GF-D8 (cell line): Measurements from ENCODE around the gene ACTN3.
"Not testable (repeated sequence)": the region's sequence is repeated elsewhere in the genome, so short reads cannot be mapped to it uniquely, and the experiment has no call there.

Experiments used
- DNase-seq: peaks from one replicate; lab custom pipeline; 2025; lab: John Stamatoyannopoulos, UW

ACTN3 gene

DNA sequence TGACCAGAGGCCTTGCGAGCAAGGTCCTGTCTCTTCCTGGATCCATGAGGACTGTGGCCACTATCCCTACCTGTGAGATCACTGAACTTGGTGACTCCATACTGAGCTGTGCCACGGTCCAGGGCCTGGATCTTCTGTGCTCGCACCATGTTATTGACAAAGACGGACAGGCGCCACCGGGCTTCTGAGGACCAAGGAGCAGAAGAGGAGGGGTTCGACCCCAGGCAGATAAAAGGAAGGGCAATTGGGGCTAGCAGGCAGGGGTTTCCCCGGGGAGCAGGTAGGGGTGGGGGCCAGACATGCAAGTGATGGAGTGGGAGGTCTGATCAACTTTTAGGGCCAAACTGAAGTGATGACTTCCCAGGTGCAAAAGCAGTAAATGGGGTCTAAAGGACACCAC lies 19.5 kb downstream of the ACTN3 start:
- no peak for DNase-seq

DNA sequence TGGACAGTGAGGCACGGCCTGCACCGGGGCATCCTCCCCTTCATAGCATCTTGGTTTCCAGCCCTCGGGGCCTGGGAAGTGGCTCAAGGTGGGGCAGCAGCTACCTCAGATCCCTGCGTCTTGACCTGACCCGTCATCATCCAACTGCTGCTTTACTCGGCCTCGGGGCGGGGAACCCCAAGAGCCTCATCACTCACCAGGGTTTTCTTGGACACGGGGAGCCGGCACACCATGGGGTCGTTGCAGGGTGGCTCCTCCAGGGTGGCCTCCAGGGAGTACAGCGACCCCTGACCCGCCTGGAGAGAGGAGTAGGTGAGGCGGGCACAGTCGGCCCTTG lies 21.1 kb downstream of the ACTN3 start:
- no peak for DNase-seq

DNA sequence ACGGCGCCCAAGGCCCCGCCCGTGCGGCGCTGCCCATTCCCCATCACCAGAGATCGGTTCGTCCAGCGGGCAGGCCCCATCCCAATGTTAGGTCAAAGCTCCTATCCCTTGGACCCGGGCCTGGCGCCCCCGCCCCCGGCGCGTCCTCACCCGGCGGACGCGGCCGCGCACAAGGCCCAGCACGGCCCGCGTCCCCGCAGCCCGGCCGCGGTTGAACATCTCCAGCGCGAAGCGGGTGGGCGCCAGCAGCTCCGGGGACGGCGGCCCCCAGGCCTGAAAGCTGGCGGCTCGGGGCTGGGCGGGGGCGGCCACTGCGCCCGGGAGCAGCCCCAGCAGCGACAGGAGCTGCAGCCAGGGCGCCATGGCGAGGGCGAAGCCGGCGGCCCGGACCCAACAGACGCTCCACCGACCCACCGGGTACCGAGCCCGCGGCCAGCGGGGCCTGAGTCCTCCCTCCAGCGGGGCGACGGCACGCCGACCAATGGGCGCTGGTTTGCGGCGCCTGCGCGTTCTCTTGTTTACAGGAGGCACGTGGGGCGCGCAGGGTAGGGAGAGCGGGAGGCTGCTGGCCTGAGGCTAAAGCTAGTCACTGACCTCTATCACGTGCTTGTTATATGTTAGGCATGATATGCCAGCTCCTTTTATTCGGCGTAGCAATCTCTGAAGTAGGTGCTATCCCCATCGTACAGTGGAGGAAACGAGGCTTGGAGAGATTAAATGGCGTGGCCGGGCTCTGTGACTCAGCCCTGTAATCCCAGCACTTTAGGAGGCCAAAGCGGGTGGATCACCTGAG lies 21.6 kb downstream of the ACTN3 start, which contains the start of gene CTSF:
TSS of gene CTSF (minus strand) at position 483 of the 793 bp plus-strand sequence. CDS start at position 363, 120 bp downstream.
- peak; percentile 3 for DNase-seq

DNA sequence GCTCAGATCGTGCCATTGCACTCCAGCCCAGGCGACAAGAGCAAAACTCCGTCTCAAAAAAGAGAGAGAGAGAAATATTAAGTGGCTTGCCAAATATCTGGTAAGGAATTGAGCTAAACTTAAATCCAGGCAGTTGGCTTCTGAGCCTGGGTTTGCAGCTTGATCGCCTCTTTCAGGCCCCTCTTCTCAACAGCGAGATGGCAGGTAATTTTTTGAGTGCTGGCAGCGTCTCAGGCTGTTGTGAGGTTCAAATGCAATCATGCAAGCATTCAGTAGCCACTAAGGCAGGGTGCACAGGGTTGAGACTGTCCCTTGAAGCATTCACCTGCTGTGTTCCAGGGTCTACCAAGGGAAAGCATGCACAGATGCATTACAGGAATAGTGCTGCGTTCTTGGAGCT lies 22.4 kb downstream of the ACTN3 start:
- DNase-seq = no peak

DNA sequence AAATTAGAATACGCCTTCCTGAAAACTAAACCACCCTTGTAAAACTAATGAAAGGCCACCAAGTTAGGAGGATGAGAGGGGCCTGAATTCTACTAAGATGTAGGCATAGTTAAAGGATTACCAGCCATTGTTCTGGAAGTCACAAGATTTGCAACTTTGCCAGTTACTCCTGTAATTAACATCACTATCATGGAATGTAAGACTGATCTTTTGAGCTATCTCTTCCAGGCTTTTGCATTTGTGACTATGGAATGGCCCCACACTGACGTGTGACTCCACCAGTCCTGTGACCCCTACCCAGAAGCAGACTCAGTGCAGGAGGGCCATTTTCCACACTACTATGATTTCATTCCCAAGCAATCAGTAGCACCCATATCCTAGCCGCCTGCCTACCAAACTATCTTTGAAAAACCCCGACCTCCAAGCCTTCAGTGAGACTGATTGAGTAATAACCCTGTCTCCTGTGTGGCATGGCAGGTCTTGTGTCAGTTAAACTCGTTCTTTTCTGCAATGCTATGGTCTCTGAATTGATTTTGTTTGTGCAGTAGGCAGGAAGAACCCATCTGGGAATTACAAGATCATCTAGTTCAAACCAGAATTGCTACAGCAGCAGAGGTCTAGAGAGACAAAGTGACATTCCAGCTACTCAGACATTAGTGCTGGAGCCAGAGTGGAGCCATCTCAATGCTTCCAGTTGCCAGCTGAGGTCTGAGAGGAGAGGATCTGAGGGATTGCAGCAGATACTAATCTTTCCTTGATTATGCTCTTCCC lies 23.6 kb downstream of the ACTN3 start:
- DNase-seq = no peak

DNA sequence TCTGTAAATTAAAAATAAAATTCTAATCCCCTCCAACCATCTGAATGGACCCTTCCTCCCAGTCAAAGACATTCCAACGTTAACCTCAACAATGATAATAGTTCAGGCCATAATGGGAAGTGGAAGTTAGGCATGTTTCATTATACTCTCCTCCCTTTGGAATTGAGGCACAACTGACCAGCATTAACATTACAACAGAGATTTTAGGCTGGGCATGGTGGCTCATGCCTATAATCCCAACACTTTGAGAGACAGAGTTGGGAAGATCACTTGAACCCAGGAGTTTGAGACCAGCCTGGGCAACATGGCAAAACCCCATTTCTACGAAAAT lies 24.1 kb downstream of the ACTN3 start:
- DNase-seq = no peak

DNA sequence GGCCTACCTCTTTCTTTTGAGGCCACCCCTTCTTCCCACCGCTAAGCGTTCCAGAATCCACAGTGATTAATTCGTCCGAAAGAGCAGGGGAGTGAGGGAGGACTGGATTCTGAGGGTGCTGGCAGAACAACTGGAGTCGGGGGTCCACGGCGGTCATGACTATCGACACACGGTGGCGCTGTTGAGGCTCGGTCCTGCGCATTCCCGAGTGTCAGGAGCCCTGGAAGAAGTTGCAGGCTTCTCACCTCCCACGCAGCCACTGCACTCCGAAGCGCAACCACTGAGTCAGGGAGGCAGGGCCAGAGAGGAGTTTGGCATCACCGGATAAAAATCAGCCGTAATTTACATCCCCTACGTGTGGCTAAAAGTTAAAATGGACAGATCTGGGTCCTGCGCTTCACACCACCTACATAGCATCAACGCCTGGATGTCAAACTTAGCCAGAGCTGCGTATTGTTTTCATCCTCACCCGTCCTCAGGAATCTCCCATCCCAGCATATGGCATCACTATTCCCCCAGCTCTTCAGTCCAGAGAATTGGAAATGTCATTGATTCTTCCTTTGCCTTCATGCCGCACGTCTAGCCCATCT lies 32.4 kb downstream of the ACTN3 start:
- DNase-seq = peak; percentile 2

DNA sequence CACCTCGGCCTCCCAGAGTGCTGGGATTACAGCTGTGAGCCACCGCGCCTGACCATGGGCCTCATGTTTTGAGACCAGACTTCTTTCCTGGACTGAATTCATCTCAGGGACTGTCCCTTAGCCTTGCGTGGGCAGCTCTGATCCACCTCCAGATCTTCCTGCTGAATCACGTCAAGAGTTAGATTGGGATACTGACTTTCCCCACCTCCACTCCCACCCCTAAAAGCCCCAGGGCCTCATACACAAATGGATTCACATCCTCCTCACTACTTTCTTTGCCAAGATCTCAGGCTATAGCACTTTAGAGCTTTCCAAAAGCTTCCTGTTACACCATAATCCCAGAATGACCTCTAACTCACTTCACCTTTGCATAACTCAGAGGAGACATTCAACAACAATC lies 34.1 kb downstream of the ACTN3 start:
- no peak for DNase-seq

DNA sequence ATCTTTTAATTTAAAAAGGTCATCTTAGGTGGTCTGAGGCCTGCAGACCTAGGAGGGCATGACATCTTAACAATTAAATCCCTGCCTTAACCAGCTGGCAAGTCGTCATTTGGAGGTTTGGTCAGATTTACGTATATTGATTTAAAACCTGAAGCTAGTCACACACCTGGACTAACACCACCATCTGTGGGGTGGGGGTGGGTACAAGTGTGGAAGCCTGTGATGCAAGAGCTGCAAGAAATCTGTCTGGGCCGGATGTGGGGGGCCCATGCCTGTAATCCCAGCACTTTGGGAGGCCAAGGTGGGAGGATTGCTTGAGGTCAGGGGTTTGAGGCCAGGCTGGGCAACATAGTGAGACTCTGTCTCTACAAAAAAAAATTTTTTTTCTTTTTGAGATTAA lies 34.6 kb downstream of the ACTN3 start:
- no peak for DNase-seq

DNA sequence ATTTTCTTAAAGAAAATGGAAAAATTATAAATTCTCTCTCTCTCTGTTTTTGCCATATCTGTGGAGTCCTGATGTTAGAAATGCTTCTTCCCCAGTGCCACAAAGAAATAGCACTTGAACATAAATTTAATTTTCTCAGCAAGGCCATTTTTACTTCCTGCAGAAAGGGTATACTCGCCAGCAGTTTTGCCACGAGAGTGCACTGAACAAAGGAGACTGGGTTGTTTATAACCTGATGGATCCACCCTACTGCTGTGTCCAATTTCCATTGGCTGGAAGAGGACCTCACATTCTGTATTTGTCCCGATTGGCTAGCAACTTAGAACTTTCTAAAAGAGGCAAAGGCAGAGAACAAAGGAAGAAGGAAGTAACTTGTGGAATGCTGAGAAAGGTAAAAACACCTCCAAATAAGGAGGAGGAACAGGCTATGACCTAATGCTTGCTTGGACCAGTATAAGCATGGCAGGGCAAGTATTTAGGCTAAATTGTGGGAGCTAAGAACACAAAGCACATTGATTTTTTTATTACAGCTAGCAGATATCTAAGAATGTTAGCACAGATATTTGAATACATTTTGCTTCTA lies 36.0 kb downstream of the ACTN3 start:
- not testable (repeated sequence) for DNase-seq

DNA sequence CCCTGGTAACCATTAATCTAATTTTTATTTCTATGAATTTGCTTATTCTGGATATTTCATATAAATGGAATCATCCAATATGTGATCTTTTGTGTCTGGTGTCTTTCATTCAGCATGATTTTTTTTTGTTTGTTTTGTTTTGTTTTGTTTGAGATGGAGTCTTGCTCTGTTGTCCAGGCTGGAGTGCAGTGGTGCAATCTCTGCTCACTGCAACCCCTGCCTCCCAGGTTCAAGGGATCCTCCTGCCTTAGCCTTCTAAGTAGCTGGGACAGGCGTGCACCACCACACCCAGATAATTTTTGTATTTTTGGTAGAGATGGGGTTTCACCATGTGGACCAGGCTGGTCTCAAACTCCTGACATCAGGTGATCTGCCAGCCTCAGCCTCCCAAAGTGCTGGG lies 38.7 kb downstream of the ACTN3 start:
- DNase-seq = not testable (repeated sequence)

DNA sequence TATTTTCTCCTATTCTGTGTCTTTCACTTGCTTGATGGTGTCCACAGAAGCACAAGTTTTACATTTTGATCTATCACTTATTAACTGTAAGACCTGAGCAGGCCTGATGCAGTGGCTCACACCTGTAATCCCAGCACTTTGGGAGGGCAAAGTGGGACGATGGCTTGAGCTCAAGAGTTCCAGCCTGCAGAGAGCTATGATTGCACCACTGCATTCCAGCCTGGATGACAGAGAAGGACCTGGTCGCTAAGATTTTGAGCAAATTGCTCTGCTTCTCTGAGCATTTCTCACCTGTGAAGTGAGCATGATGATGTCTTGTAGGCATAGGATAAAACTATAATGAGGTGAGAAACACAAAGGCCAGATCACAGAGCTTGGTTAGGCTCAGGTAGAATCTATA lies 39.4 kb downstream of the ACTN3 start:
- no peak for DNase-seq

DNA sequence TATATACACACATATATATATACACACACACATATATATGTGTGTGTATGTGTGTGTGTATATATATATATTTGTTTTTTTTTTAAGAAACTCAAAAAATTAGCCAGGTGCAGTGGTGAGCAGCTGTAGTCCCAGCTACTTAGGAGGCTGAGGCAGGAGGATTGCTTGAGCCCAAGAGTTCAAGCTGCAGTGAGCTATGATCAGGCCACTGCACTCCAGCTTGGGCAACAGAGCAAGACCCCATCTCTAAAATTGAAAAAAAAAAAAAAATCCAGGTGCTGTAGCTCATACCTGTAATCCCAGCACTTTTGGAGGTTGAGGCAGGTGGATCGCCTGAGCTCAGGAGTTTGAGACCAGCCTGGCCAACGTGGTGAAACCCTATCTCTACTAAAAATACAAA lies 42.6 kb downstream of the ACTN3 start:
- DNase-seq = not testable (repeated sequence)

DNA sequence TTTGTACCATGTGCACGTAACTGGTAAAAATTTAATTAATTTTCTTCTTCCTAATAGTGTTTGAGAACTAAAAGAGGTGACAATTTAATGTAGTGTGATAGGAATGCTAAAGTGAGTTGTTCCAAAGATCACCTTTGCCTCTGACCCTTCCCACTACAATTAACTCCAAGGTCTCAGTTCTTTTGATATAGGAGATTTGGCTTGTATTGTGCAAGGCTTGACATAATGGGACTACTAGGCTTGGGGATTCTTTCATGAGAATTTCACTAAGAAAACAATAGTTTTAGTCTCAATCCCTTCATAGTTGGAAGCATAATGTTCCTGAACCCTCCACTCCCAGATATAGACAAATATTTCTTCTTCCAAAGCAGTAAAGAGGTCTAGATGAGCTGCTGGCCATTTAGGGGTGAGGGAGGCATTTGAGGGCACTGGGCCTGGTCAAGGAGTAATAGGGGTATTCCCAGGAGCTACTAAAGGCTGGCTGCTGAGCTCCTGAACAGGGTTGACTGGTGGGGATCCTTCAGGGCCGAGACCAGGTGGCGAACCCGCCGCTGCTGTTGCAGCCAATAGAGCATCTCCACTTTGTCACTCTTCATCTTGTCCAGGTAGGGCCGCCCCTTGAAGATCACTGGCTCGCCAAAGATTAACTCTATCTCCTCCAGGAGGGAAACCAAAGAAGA lies 43.4 kb downstream of the ACTN3 start:
- DNase-seq = no peak

DNA sequence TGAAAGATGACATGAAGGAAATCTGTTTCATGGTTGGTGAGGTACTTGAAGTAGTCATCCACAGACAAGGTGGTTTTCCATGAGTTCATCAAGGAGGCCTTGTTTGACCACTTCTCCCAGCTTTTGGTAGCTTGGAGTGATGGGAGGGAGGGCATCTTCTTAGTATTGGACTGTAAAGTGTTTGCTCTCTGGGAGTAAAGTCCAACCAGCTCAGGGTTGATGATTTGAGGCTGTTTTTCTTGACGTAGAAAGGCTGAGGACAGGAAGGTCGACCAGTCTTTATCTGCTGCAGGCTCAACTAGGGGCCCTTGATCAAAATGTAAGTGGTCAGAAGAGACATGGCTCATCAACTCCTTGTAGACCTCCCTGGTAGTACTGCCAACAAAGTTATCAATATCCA lies 44.5 kb downstream of the ACTN3 start:
- no peak for DNase-seq

DNA sequence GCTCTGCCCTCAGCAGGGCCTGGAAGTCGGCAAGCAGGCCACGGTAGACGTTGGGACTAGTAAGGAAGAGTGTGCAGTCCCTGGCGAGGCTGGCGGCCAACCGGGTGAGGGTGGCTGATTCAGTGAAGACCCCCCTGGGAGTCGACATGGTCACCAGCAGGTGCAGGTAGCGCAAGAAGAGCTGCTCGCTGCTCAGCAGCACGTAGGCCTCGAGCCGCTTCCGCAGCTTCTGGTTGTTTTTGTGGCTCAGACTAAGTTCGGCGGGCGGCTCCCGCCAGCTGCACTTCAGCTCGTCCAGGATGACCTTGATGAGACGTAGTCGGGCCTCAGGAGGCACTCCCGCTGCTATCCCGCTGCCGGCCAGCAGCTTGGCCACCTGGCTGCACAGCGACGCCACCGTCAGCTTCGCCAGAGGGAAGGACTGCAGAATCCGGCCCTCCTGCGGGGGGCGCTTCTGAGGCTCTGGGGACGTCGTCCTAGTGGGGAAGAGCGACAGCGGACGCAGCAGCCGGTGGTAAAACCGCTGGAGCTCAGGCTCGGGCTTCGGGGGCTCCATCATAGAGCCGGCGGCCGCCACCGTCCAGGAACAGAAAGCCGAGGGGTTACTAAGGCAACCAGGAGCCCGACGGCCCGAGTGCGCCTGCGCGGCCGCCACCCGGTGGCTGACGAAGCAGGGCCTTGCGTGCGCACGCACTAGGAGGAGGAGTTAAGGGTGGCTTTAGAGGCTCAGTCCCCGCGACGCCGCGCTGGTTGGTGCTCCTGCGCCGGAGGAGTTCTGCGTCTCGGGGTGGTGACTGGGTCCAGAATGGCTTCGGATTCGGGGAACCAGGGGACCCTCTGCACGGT lies 46.0 kb downstream of the ACTN3 start, which contains the start of the genes CCDC87 and CCS:
TSS of gene CCDC87 (minus strand) at position 607 of the 846 bp plus-strand sequence. CDS start at position 559, 48 bp downstream.
TSS of gene CCS (plus strand) at position 729 of the 846 bp plus-strand sequence. CDS start at position 806, 77 bp downstream.
- peak; percentile 82 for DNase-seq

DNA sequence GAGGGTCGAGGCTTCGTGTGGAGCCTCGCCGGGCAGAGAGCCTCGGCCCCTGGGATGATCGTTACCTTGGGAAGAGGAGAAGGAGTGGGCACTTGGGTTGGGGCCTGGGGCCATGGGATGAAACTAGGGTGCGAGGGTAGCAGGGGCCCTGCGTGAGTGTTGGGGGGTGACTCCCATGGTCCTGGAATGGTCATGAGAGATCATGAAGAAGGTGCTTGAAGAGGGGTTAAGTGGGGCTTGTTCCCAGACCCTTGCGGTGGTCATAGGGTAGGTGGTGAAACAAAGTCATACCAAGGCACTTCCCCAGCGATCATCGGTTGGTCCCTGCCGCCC lies 46.6 kb downstream of the ACTN3 start:
- no peak for DNase-seq

DNA sequence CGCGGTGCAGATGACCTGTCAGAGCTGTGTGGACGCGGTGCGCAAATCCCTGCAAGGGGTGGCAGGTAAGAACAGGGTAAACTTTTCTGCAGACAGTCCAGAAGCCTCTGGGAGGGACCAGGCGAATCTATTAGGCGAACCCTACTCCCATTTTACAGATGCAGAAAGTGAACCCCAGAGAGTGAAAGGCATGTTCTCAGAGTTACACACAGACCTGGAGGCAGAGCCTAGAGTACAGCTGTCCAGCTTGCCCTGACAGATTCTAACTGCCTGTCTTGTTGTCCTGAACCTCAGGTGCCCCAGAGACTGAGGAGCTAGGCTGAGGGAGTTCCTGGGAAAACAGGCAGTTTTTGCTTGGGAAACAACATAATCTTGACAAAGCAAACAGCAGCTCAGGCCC lies 46.9 kb downstream of the ACTN3 start:
- DNase-seq = no peak

DNA sequence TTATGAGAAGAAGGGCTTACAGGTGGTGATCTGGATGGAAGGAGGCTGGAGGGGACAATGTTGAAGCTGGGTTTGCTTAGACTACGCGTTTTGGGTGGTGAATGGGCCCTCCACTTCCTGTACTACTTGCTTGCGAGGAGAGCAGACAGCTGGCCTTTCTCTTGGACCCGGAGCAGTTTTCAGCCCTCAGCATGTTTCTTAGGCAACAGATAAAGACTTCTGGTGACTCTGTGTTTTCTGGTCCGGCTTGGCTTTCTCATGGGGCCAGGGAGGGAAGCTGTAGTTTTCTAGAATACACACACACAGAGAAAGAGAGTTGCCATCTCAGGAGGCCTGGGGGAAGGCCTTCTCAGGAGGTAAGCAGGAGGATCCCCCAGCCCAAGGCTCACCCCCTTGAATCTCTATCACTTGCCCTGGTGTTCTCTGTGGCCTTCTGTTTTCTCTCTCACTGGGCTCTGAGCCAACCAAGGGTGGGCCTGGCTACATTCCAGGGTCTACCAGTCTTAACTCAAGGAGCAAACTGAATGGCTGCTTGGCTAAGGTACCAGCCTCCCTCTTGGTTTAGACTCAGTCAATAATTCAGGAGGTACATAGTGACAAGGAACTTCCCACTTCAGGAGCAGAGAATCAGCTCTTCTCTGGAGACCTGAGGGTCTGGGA lies 48.7 kb downstream of the ACTN3 start:
- DNase-seq = no peak

DNA sequence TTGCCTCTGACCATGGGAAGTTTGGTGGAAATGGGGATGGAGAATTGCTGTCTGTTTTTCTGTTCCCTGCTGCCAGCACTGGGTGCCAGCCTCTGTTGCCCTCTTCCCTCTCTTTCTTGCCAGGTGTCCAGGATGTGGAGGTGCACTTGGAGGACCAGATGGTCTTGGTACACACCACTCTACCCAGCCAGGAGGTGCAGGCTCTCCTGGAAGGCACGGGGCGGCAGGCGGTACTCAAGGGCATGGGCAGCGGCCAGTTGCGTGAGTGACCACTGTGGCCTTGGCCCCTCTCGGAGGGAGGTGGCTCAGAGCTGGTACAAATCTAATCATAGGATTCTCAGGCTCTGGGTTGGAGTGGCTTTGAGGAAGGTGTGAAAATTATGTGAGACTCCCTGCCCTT lies 52.3 kb downstream of the ACTN3 start:
- no peak for DNase-seq

DNA sequence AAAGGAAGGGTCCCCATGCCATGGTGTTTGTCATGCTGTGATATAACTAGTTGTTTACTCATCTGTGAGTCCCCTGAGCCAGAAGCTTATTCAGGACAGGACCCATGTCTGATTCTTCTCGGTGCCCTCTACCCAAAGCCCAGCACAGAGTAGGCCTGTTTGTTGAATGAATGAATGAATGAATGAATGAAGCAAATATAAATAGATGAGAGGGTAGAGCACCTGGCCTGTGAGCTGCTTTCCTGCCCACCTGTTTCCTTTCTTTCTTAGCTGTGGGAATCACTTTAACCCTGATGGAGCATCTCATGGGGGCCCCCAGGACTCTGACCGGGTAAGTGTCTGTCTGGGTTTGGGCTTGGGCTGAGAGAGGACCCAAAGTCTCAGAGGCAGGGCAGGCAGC lies 53.5 kb downstream of the ACTN3 start:
- DNase-seq = no peak
